ENCODE results near the gene MISP. TPM values are rescaled to one million over a fixed set of nuclear protein-coding genes. Genes with fewer than 3 reads are reported as not detected.

Gene MISP
- total and polyA plus RNA-seq, 2 experiments from 2014 or later = 0.27 to 0.28 TPM

- TF ChIP-seq, protein P1, sequence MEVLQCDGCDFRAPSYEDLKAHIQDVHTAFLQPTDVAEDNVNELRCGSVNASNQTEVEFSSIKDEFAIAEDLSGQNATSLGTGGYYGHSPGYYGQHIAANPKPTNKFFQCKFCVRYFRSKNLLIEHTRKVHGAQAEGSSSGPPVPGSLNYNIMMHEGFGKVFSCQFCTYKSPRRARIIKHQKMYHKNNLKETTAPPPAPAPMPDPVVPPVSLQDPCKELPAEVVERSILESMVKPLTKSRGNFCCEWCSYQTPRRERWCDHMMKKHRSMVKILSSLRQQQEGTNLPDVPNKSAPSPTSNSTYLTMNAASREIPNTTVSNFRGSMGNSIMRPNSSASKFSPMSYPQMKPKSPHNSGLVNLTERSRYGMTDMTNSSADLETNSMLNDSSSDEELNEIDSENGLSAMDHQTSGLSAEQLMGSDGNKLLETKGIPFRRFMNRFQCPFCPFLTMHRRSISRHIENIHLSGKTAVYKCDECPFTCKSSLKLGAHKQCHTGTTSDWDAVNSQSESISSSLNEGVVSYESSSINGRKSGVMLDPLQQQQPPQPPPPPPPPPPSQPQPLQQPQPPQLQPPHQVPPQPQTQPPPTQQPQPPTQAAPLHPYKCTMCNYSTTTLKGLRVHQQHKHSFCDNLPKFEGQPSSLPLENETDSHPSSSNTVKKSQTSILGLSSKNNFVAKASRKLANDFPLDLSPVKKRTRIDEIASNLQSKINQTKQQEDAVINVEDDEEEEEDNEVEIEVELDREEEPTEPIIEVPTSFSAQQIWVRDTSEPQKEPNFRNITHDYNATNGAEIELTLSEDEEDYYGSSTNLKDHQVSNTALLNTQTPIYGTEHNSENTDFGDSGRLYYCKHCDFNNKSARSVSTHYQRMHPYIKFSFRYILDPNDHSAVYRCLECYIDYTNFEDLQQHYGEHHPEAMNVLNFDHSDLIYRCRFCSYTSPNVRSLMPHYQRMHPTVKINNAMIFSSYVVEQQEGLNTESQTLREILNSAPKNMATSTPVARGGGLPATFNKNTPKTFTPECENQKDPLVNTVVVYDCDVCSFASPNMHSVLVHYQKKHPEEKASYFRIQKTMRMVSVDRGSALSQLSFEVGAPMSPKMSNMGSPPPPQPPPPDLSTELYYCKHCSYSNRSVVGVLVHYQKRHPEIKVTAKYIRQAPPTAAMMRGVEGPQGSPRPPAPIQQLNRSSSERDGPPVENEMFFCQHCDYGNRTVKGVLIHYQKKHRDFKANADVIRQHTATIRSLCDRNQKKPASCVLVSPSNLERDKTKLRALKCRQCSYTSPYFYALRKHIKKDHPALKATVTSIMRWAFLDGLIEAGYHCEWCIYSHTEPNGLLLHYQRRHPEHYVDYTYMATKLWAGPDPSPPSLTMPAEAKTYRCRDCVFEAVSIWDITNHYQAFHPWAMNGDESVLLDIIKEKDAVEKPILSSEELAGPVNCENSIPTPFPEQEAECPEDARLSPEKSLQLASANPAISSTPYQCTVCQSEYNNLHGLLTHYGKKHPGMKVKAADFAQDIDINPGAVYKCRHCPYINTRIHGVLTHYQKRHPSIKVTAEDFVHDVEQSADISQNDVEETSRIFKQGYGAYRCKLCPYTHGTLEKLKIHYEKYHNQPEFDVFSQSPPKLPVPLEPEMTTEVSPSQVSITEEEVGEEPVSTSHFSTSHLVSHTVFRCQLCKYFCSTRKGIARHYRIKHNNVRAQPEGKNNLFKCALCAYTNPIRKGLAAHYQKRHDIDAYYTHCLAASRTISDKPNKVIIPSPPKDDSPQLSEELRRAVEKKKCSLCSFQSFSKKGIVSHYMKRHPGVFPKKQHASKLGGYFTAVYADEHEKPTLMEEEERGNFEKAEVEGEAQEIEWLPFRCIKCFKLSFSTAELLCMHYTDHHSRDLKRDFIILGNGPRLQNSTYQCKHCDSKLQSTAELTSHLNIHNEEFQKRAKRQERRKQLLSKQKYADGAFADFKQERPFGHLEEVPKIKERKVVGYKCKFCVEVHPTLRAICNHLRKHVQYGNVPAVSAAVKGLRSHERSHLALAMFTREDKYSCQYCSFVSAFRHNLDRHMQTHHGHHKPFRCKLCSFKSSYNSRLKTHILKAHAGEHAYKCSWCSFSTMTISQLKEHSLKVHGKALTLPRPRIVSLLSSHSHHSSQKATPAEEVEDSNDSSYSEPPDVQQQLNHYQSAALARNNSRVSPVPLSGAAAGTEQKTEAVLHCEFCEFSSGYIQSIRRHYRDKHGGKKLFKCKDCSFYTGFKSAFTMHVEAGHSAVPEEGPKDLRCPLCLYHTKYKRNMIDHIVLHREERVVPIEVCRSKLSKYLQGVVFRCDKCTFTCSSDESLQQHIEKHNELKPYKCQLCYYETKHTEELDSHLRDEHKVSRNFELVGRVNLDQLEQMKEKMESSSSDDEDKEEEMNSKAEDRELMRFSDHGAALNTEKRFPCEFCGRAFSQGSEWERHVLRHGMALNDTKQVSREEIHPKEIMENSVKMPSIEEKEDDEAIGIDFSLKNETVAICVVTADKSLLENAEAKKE (CRISPR knock-in tag; IDR thresholded peaks at IDR 0.05) = no peak
- no peak for TF ChIP-seq REST (IDR thresholded peaks at IDR 0.05; ENCODE audit: unreplicated experiment)
- no peak for TF ChIP-seq CREB1 (CRISPR knock-in tag; IDR thresholded peaks at IDR 0.05; ENCODE audit: low read depth)
- no peak for TF ChIP-seq ZNF114 (CRISPR knock-in tag; IDR thresholded peaks at IDR 0.05)
- no peak for TF ChIP-seq POLR2AphosphoS5 (IDR thresholded peaks at IDR 0.05; ENCODE audit: low read depth)
- TF ChIP-seq CTCF (conservative IDR thresholded peaks at IDR 0.05; ENCODE audit: low read depth in 2 of 2) = no peak
- no peak for TF ChIP-seq ZNF331 (CRISPR knock-in tag; IDR thresholded peaks at IDR 0.05; ENCODE audit: low read depth)
Observed at GRCh38 chr19:789701-790060, 38.8 kb downstream of the MISP start (continued).
